IMR-90 (cell line): ENCODE results near the gene GRK5. TPM values are rescaled to one million over a fixed set of nuclear protein-coding genes. Genes with fewer than 3 reads are reported as not detected.

ENCODE experiments used
- ATAC-seq: fragments of 200-7000 bp; cut with Tn5 transposase; 2 replicates; pipeline ENCODE4 v1.9.1; 2020; ENCODE audit warnings: low read depth, mild to moderate bottlenecking, moderate library complexity
- BruUV-seq: library from RNA; stranded (reverse); fragments of 400-500 nt; replicated peaks from 2 replicates; lab custom pipeline; 2021; lab: Mats Ljungman, UMichigan
- CTCF ChIA-PET: fragments of 300-600 bp; formaldehyde crosslinking; extraction: SDS; loops from one replicate; lab custom pipeline; 2021; ENCODE audit warnings: antibody characterized with exemption; lab: Yijun Ruan, JAX
- POLR2A ChIA-PET: fragments of 300-600 bp; sonication (Branson Sonifier 250); formaldehyde crosslinking; loops from one replicate; lab custom pipeline; 2022; ENCODE audit warnings: antibody characterized with exemption; ENCODE audit not compliant: unreplicated experiment; lab: Charles Lee
- DNase-seq: peaks from one replicate; pipeline ENCODE4 v3.0.0; 2013
- H2AFZ ChIP-seq: replicated peaks from 2 replicates; pipeline ENCODE3; 2013; ENCODE audit warnings: low read length, mild to moderate bottlenecking; ENCODE audit not compliant: poor library complexity
- H2AK5ac ChIP-seq: 2 replicates; pipeline ENCODE4 v1.6.1; 2013; ENCODE audit warnings: low read depth, low read length, inconsistent platforms
- H2AK9ac ChIP-seq: replicated peaks from 2 replicates; pipeline ENCODE3; 2013; ENCODE audit warnings: mild to moderate bottlenecking, low read depth, low read length, moderate library complexity; ENCODE audit not compliant: poor library complexity
- H2BK120ac ChIP-seq: 2 replicates; pipeline ENCODE4 v1.6.1; 2013; ENCODE audit warnings: low read depth, low read length, inconsistent platforms
- H2BK15ac ChIP-seq: 3 replicates; pipeline ENCODE4 v1.6.1; 2013; ENCODE audit warnings: low read depth, low read length, inconsistent platforms
- H2BK20ac ChIP-seq: 2 replicates; pipeline ENCODE4 v1.6.1; 2013; ENCODE audit warnings: low read depth, mild to moderate bottlenecking, inconsistent platforms, low read length, moderate library complexity
- H2BK5ac ChIP-seq: 2 replicates; pipeline ENCODE4 v1.6.1; 2013; ENCODE audit warnings: mild to moderate bottlenecking, low read depth, low read length, inconsistent platforms; ENCODE audit not compliant: poor library complexity, severe bottlenecking
- H3K14ac ChIP-seq: replicated peaks from 2 replicates; pipeline ENCODE4 v1.6.1; 2013; ENCODE audit warnings: low read depth, low read length, inconsistent platforms
- H3K18ac ChIP-seq: 2 replicates; pipeline ENCODE4 v1.6.1; 2013; ENCODE audit warnings: low read depth, low read length, control low read depth
- H3K23ac ChIP-seq: 2 replicates; pipeline ENCODE4 v1.6.1; 2013; ENCODE audit warnings: low read depth, low read length, inconsistent platforms
- H3K27ac ChIP-seq: 2 replicates; pipeline ENCODE4 v1.5.1; 2013; ENCODE audit warnings: mild to moderate bottlenecking, control low read depth, low read length; ENCODE audit not compliant: insufficient read depth
- H3K27me3 ChIP-seq: 2 replicates; pipeline ENCODE4 v1.6.1; 2013; ENCODE audit warnings: low read length; ENCODE audit not compliant: control insufficient read depth, insufficient read depth
- H3K36me3 ChIP-seq: 2 replicates; pipeline ENCODE4 v1.6.1; 2013; ENCODE audit warnings: low read length, mixed read lengths; ENCODE audit not compliant: control insufficient read depth, insufficient read depth
- H3K4ac ChIP-seq: 2 replicates; pipeline ENCODE4 v1.6.1; 2013; ENCODE audit warnings: low read depth, low read length, inconsistent platforms
- H3K4me1 ChIP-seq: 2 replicates; pipeline ENCODE4 v1.6.1; 2013; ENCODE audit warnings: low read length, mixed read lengths; ENCODE audit not compliant: control insufficient read depth, insufficient read depth
- H3K4me2 ChIP-seq: 2 replicates; pipeline ENCODE4 v1.6.1; 2013; ENCODE audit warnings: low read depth, mild to moderate bottlenecking, control low read depth, low read length, moderate library complexity
- H3K4me3 ChIP-seq: 2 replicates; pipeline ENCODE4 v1.5.1; 2013; ENCODE audit warnings: low read depth, mild to moderate bottlenecking, control low read depth, low read length, moderate library complexity; ENCODE audit not compliant: insufficient read depth
- H3K56ac ChIP-seq: 2 replicates; pipeline ENCODE4 v1.6.1; 2013; ENCODE audit warnings: low read length, inconsistent platforms; ENCODE audit not compliant: insufficient read depth; ENCODE audit errors: extremely low read depth
- H3K79me1 ChIP-seq, 2 experiments: 2 replicates each; pipeline ENCODE4 v1.6.1; 2013; ENCODE audit warnings: low read length in 2 of 2, inconsistent platforms in 1 of 2, low read depth in 1 of 2
- H3K9ac ChIP-seq: 2 replicates; pipeline ENCODE4 v1.6.1; 2013; ENCODE audit warnings: low read depth, low read length, control low read depth
- H3K9me1 ChIP-seq: 2 replicates; pipeline ENCODE4 v1.6.1; 2013; ENCODE audit warnings: low read length, inconsistent platforms; ENCODE audit not compliant: insufficient read depth
- H3K9me3 ChIP-seq: 2 replicates; pipeline ENCODE4 v1.6.1; 2013; ENCODE audit warnings: low read length; ENCODE audit not compliant: control insufficient read depth, insufficient read depth
- H4K20me1 ChIP-seq: 2 replicates; pipeline ENCODE4 v1.6.1; 2013; ENCODE audit warnings: low read length, inconsistent platforms; ENCODE audit not compliant: insufficient read depth
- H4K5ac ChIP-seq: 2 replicates; pipeline ENCODE4 v1.6.1; 2013; ENCODE audit warnings: mild to moderate bottlenecking, low read depth, low read length, control low read depth
- H4K8ac ChIP-seq, 2 experiments: 2 replicates each; pipeline ENCODE4 v1.6.1; 2013; ENCODE audit warnings: low read depth in 2 of 2, low read length in 2 of 2, control low read depth in 1 of 2, inconsistent platforms in 1 of 2
- H4K91ac ChIP-seq: 2 replicates; pipeline ENCODE4 v1.6.1; 2013; ENCODE audit warnings: low read depth, low read length, inconsistent platforms; ENCODE audit not compliant: insufficient read depth
- BHLHE40 ChIP-seq: fragments of 150-350 bp; IDR thresholded peaks from 2 replicates; pipeline ENCODE4 v1.6.1; 2016; ENCODE audit warnings: mild to moderate bottlenecking, low read depth, low read length
- CEBPB ChIP-seq: IDR thresholded peaks from 2 replicates; pipeline ENCODE4 v1.6.1; 2012; ENCODE audit warnings: low read depth, low read length, improper control_type of control experiment
- CHD1 ChIP-seq: IDR thresholded peaks from 2 replicates; pipeline ENCODE4 v1.6.1; 2012; ENCODE audit warnings: low read depth, low read length, improper control_type of control experiment
- CTCF ChIP-seq: conservative IDR thresholded peaks from 2 replicates; pipeline ENCODE4 v1.5.1; 2012; ENCODE audit warnings: mild to moderate bottlenecking, low read depth, low read length, improper control_type of control experiment
- FOS ChIP-seq: fragments of 150-350 bp; IDR thresholded peaks from 2 replicates; pipeline ENCODE4 v1.6.1; 2016; ENCODE audit warnings: low read depth, low read length
- MAFK ChIP-seq: IDR thresholded peaks from 2 replicates; pipeline ENCODE4 v1.6.1; 2012; ENCODE audit warnings: low read depth, low read length, improper control_type of control experiment
- MAZ ChIP-seq: IDR thresholded peaks from 2 replicates; pipeline ENCODE4 v1.6.1; 2012; ENCODE audit warnings: low read depth, mild to moderate bottlenecking, low read length, improper control_type of control experiment, moderate library complexity, borderline replicate concordance
- MXI1 ChIP-seq: IDR thresholded peaks from 2 replicates; pipeline ENCODE4 v1.6.1; 2012; ENCODE audit warnings: low read depth, mild to moderate bottlenecking, low read length, moderate library complexity, borderline replicate concordance
- NFE2L2 ChIP-seq: fragments of 150-350 bp; IDR thresholded peaks from 2 replicates; pipeline ENCODE4 v1.6.1; 2016; ENCODE audit warnings: low read depth, mild to moderate bottlenecking, low read length
- POLR2A ChIP-seq: IDR thresholded peaks from 2 replicates; pipeline ENCODE4 v1.6.1; 2012; ENCODE audit warnings: mild to moderate bottlenecking, low read depth, low read length
- RAD21 ChIP-seq: IDR thresholded peaks from 2 replicates; pipeline ENCODE4 v1.6.1; 2012; ENCODE audit warnings: low read length, improper control_type of control experiment
- RCOR1 ChIP-seq: IDR thresholded peaks from 2 replicates; pipeline ENCODE4 v1.6.1; 2012; ENCODE audit warnings: mild to moderate bottlenecking, low read length, improper control_type of control experiment; ENCODE audit not compliant: insufficient replicate concordance
- RFX5 ChIP-seq: IDR thresholded peaks from 2 replicates; pipeline ENCODE4 v1.8.0; 2012; ENCODE audit warnings: low read depth, mild to moderate bottlenecking, low read length, moderate library complexity
- SMC3 ChIP-seq: fragments of 150-350 bp; IDR thresholded peaks from 2 replicates; pipeline ENCODE4 v1.6.1; 2016; ENCODE audit warnings: low read depth, mild to moderate bottlenecking, antibody characterized with exemption, low read length, moderate library complexity
- USF2 ChIP-seq: fragments of 150-350 bp; IDR thresholded peaks from 2 replicates; pipeline ENCODE4 v1.6.1; 2017; ENCODE audit warnings: mild to moderate bottlenecking, antibody characterized with exemption, low read length, low read depth
- WGBS, 2 experiments: methylation state at CpG; one replicate each; pipeline versions ENCODE4 v1.1.5 to v1.1.7; 2013; ENCODE audit warnings: missing lambda C conversion rate in 2 of 2; ENCODE audit not compliant: insufficient read length in 1 of 2; ENCODE audit errors: extremely low coverage in 2 of 2; 5-methylcytosine and 5-hydroxymethylcytosine counted together
- dilution Hi-C: fragments of 300-500 bp; cut with HindIII; formaldehyde crosslinking; loops from one replicate; pipeline ENCODE4 v1.14.3; 2018; ENCODE audit warnings: low sequenced_read_pairs; ENCODE audit not compliant: unreplicated experiment
- in situ Hi-C: fragments of 300-500 bp; cut with MboI; formaldehyde crosslinking; loops from 3 replicates; pipeline ENCODE4 v1.14.3; 2019; ENCODE audit warnings: low sequenced_read_pairs, inconsistent platforms, mixed read lengths
- intact Hi-C: fragments of 100-400 bp; cut with micrococcal nuclease; formaldehyde crosslinking; loops from 2 replicates; pipeline ENCODE4 v1.10.0; 2022
- polyA plus RNA-seq, 3 experiments: library from polyadenylated mRNA; depleted of rRNA; stranded (reverse); fragments of >200 nt; gene quantifications; 2 replicates each; pipeline ENCODE4 v1.2.3, GENCODE V29; 2012; ENCODE audit warnings: low replicate concordance in 1 of 3
- total RNA-seq: library from RNA; depleted of rRNA; stranded (reverse); fragments of >200 nt; gene quantifications from 2 replicates; pipeline ENCODE4 v1.2.3, GENCODE V29; 2012
- TF ChIP-seq, protein P1 (sequence below): fragments of 150-350 bp; IDR thresholded peaks from 2 replicates; pipeline ENCODE4 v1.6.1; 2016; ENCODE audit warnings: low read depth, mild to moderate bottlenecking, low read length, moderate library complexity, borderline replicate concordance

The GRK5 gene
- total and polyA plus RNA-seq, 2 of the 4 experiments (the other 2 are of a cell fraction): 12.9 to 16.3 TPM

DNA sequence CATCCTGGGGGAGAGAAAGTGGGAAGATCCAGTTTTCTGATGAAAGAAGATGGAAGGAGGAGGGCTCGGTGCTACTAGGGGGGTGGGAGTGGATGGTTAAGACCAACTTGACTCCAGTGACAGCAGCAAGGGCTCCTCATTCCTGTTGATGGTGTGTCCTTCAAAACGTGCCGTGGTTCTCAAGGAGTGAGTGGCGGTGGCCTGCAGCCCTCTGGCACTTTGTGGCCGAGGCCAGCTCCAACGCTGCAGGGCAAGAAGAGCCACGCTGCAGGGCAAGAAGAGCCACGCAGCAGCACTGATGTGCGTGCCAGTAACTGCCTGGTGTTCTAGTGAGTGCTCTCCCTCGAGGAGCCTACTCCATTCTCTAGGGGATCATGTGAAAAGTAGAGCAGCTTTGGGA is 72.1 kb downstream of the GRK5 start:
- H3K4me2 ChIP-seq: no peak overlapping the region
- TF ChIP-seq CEBPB (no peak), SMC3 (no peak), USF2 (no peak), RFX5 (no peak), MAFK (no peak), FOS (no peak), CTCF (no peak), NFE2L2 (no peak), MXI1 (no peak), RCOR1 (no peak), CHD1 (no peak), MAZ (no peak), POLR2A (no peak), RAD21 (no peak), BHLHE40 (no peak)
- TF ChIP-seq, protein P1, sequence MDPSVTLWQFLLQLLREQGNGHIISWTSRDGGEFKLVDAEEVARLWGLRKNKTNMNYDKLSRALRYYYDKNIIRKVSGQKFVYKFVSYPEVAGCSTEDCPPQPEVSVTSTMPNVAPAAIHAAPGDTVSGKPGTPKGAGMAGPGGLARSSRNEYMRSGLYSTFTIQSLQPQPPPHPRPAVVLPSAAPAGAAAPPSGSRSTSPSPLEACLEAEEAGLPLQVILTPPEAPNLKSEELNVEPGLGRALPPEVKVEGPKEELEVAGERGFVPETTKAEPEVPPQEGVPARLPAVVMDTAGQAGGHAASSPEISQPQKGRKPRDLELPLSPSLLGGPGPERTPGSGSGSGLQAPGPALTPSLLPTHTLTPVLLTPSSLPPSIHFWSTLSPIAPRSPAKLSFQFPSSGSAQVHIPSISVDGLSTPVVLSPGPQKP: no peak
- no peak overlapping the region for H2BK5ac ChIP-seq
- peaks cover 38% of the 10 kb centered on the region for H3K4me1 ChIP-seq
- H3K56ac ChIP-seq: no peak overlapping the region
- H3K4ac ChIP-seq: no peak overlapping the region
- no peak for DNase-seq
- no TSS peak for BruUV-seq
- no peaks in the 10 kb centered on the region for H3K27me3 ChIP-seq
- H4K5ac ChIP-seq: no peak overlapping the region
- H3K79me1 ChIP-seq: peaks cover 42 to 92% of the 10 kb centered on the region in 2 experiments
- H2AFZ ChIP-seq: no peak overlapping the region
- 100% methylated on average over 7 of the region's 10 CpGs; no CpG with 5 or more reads in 1 of the 2 experiments for WGBS, 2 experiments
- no peak overlapping the region for H3K4me3 ChIP-seq
- peaks cover 88% of the 10 kb centered on the region for H4K20me1 ChIP-seq
- H3K18ac ChIP-seq: no peak overlapping the region
- 0 out of 2 replicates have a peak overlapping the region, but pooled peaks have one; percentile 11 for H2AK5ac ChIP-seq
- H2AK9ac ChIP-seq: no peak overlapping the region
- intact Hi-C loops (no loop called here), in situ Hi-C loops (no loop called here), dilution Hi-C loops (no loop called here)
- H2BK120ac ChIP-seq: no peak overlapping the region
- H2BK20ac ChIP-seq: no peak overlapping the region
- H4K91ac ChIP-seq: no peak overlapping the region
- no peak overlapping the region for H3K27ac ChIP-seq
- no peak for ATAC-seq
- H2BK15ac ChIP-seq: no peak overlapping the region
- H3K23ac ChIP-seq: no peak overlapping the region
- ChIA-PET POLR2A (no interaction called here), CTCF (no interaction called here)
- H3K9me1 ChIP-seq: peaks cover 26% of the 10 kb centered on the region
- H3K9ac ChIP-seq: no peak overlapping the region
- peaks cover 12% of the 10 kb centered on the region; the same call in 1 of the 2 replicates for H3K36me3 ChIP-seq
- no peak overlapping the region for H3K14ac ChIP-seq
- H4K8ac ChIP-seq: no peak overlapping the region
- H3K9me3 ChIP-seq: no peaks in the 10 kb centered on the region
